ENCODE measurements around the gene LSP1.

Gene LSP1

GRCh38 chr11:1890856-1891830, 38.3 kb downstream of the LSP1 start:
- DNase-seq (ENCODE audit: low read depth in 2 of 2) = no peak

GRCh38 chr11:1891831-1892115, 38.9 kb downstream of the LSP1 start, which contains the start of gene PRR33:
TSS of gene PRR33 (minus strand) at chr11:1891895. CDS start at chr11:1890584, 1,311 bp downstream.
- DNase-seq (ENCODE audit: low read depth in 2 of 2) = no peak

DNA sequence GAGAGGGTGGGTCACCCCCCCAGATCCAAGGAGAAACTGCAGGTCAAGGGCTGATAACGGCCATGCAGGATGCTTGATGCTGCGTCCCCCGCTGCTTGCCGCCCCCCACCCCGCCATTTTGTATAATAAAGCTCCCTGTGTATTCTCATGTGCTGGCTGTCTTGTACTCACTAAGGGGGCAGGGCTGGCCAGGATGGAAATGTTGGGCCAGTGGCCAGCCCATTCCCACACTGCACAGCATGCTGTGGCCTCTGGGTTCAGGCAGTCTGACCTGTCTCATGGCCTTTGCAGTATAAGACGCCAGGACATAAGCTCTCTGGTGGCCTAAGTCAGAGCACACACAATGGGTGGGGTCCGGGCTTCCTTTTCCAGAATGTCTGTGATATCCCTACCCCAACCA, 39.2 kb downstream of the LSP1 start:
- no peak for DNase-seq (ENCODE audit: low read depth in 2 of 2)

- DNase-seq (ENCODE audit: low read depth in 2 of 2) = no peak
These were observed 39.7 kb downstream of the LSP1 start for GRCh38 chr11:1892558-1892957.

DNA sequence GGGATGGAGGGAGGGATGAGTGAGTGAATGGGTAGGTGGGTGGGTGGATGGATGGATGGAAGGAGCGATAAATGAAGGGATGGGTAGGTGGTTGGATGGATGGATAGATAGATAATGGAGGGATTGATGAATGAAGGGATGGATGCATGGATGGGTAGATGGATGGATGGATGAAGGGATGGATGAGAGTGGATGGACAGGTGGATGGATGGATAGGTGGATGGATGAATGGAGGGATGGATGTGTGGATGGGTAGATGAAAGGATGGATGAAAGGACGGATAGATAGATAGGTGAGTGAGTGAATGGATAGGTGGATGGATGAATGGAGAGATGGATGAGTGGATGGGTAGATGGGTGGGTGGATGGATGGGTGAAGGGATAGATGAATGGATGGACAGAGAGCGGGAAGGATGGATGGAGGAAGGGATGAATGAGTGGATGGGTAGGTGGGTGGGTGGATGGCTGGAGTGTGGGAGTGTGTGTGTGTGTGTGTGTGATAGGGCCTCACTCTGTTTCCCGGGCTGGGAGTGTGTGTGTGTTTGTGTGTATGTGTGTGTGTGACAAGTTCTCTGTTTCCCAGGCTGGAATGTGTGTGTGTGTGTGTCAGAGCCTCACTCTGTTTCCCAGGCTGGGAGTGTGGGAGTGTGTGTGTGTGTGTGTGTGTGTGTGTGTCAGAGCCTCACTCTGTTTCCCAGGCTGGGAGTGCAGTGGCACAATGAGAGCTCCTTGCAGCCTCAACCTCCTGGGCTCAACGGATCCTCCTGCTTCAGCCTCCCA, 40.9 kb downstream of the LSP1 start:
- DNase-seq (ENCODE audit: low read depth in 2 of 2) = no peak

- DNase-seq (ENCODE audit: low read depth in 2 of 2) = no peak
These were observed 41.9 kb downstream of the LSP1 start for GRCh38 chr11:1894759-1895158.

GRCh38 chr11:1896468-1896867, 43.6 kb downstream of the LSP1 start:
- no peak for DNase-seq (ENCODE audit: low read depth in 2 of 2)

- DNase-seq (ENCODE audit: low read depth in 2 of 2) = no peak
These were observed 44.0 kb downstream of the LSP1 start for GRCh38 chr11:1896923-1897322.

DNA sequence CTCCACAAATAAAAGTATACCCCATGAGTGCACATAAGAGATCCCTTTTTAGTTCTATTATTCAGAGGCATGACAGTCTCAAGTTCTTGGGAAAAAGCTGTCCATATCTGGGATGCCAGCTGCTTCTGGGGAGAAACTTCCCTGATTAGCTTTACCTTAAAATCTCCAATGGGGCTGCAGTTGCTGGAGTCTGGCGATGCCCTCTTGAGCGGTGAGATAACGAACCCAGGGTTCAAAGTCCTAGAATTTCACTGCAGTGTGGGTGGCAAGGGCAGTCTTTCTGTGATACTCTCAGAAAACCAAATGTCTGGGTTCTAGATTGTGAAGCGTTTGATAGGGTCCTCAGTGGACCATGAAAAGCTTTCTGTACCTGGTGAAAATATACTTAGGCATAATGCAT, 46.2 kb downstream of the LSP1 start:
- DNase-seq (ENCODE audit: low read depth in 2 of 2) = no peak

DNA sequence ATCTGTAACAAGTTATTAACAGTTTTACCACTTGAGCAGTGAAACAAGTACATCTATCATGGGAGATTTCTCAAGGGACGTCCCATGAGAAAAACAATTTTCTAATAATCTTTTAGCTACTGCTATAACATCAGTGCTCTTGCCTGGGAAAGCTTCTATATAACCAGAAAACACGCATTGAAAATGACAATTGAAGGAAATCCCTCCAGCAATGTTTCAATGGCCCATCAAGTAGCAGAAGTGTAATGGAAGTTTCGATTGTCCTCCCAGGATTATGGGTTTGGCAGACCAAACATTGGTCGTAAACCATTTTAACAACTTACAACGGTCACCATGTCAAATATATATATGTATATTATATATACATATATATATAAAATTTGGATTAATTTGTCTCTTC, 46.8 kb downstream of the LSP1 start:
- DNase-seq (ENCODE audit: low read depth in 2 of 2) = no peak

- DNase-seq (ENCODE audit: low read depth in 2 of 2) = no peak
These were observed 53.3 kb downstream of the LSP1 start for GRCh38 chr11:1906181-1906580.

GRCh38 chr11:1906611-1907423, 53.9 kb downstream of the LSP1 start:
- DNase-seq (ENCODE audit: low read depth in 2 of 2) = no peak

GRCh38 chr11:1908618-1909017, 55.7 kb downstream of the LSP1 start:
- DNase-seq (ENCODE audit: low read depth in 2 of 2) = no peak

DNA sequence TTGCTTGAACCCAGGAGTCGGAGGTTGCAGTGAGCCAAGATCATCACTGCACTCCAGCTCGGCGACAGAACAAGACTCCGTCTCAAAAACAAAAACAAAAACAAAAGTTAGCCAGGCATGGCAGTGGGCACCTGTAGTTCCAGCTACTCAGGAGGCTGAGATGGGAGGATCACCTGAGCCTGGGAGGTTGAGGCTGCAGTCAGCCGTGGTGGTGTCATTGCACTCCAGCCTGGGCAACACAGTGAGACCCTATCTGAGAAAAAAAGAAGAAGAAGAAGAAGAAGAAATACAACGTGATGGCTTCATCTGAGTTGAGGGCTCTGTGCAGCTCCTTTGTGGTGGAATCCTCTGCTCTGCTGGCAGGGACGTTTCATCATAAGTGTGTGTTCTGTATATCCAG, 56.6 kb downstream of the LSP1 start:
- DNase-seq (ENCODE audit: low read depth in 2 of 2) = no peak

GRCh38 chr11:1912289-1912878, 59.5 kb downstream of the LSP1 start:
- DNase-seq (ENCODE audit: low read depth in 2 of 2) = no peak

GRCh38 chr11:1913271-1914060, 60.6 kb downstream of the LSP1 start:
- DNase-seq (ENCODE audit: low read depth in 2 of 2) = no peak

- no peak for DNase-seq (ENCODE audit: low read depth in 2 of 2)
These were observed 62.9 kb downstream of the LSP1 start for GRCh38 chr11:1915795-1916131.

DNA sequence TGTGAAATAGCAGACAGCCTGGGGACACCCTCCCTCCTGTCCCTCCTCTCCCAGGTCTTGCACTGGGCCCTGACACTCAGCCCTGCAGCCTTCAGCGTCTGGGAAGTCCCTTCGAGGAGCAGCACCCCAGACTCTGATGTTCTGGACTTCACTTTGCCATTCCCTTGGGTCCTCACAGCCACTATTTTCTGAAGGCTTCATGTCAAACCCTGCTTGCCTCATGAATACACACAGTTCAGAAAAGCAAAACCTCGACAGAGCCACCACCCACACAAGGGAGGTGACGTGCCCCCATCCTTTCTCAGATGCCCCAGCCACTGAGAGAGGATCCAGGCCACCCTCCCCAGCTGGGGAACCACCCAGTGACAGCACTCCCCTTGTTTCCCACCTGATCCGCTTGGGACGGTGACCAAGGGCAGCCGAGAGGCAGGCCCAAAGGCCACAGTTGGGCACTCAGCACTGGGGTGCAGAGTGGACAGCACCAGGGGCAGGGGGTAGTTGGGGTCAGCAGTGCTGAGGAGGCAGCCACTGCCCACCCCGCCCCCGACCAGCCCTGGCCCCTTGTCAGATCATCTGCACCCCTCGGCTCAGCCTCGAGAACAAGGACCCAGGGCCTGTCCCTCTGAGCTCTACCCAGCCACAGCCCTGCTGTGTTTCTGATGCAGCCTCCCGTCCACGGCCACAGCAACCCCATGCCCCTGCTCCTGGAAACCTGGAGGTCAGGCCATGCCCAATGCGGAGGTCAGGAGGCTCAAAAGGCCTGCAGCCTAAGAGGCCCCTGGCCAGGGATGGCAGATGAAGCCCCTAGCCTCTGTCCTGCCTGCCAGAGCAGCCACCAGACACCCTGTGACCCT, 63.5 kb downstream of the LSP1 start:
- DNase-seq (ENCODE audit: low read depth in 2 of 2) = no peak

DNA sequence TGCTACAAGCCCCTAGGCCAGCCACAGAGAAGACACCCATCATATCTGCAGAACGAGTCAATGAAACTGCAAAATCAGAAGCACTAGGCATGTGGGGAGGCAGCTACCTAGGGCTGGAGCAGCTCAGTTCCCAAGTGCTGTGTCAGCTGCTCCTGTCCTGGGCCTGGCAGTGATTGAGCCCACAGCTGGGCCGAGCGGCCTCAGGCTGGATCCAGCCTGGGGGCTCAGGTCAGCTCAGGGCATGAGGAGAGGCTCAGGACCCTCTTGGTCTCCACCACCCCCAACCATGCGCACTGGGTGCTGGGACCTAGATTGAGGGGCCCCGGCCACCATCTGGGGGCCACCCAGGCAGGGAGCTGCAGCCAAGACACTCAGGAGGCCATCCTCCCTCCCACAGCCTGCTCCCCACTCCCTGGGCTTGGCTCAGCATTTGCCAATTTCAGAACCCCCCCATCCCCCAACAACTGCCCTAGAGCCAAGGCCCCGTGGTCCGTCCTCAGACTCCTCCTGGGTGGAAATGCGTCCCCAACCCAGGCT, 64.2 kb downstream of the LSP1 start:
- no peak for DNase-seq (ENCODE audit: low read depth in 2 of 2)

Data from stimulated activated CD4-positive, alpha-beta T cell treated with anti-CD3 and anti-CD28 coated beads, Interleukin-15, amount 100 ng/mL, for 48 hours (primary cell).